Liver (tissue), 9 donors: ENCODE measurements around the gene WDR62. TPM values are rescaled to one million over a fixed set of nuclear protein-coding genes. Genes with fewer than 3 reads are reported as not detected.

Experiments used
- DNase-seq: peaks from one replicate; pipeline ENCODE4 v3.0.0-alpha.2; 2017; ENCODE audit warnings: low spot score
- H3K27ac ChIP-seq, 2 donors: one replicate each; pipeline ENCODE4 v1.7.0; 2013; ENCODE audit warnings: inconsistent platforms in 2 of 2, low read length in 2 of 2, control low read depth in 1 of 2, low read depth in 1 of 2, mild to moderate bottlenecking in 1 of 2
- H3K27me3 ChIP-seq, 4 donors: one replicate each; pipeline versions ENCODE4 v1.6.1 to v1.7.0; 2013; ENCODE audit warnings: low read length in 3 of 4, inconsistent platforms in 1 of 4, mild to moderate bottlenecking in 1 of 4, moderate library complexity in 1 of 4; ENCODE audit not compliant: control insufficient read depth in 4 of 4, insufficient read depth in 4 of 4
- H3K36me3 ChIP-seq, 4 donors: one replicate each; pipeline versions ENCODE4 v1.6.1 to v1.7.0; 2013; ENCODE audit warnings: low read length in 3 of 4, mild to moderate bottlenecking in 3 of 4, low read depth in 1 of 4, moderate library complexity in 1 of 4; ENCODE audit not compliant: control insufficient read depth in 4 of 4, insufficient read depth in 3 of 4
- H3K4me1 ChIP-seq, 4 donors: one replicate each; pipeline versions ENCODE4 v1.6.1 to v1.7.0; 2013; ENCODE audit warnings: low read length in 3 of 4, mild to moderate bottlenecking in 3 of 4, moderate library complexity in 1 of 4; ENCODE audit not compliant: control insufficient read depth in 4 of 4, insufficient read depth in 4 of 4
- H3K4me3 ChIP-seq, 3 donors: one replicate each; pipeline versions ENCODE4 v1.6.1 to v1.7.0; 2013; ENCODE audit warnings: low read length in 3 of 3, control low read depth in 1 of 3, low read depth in 1 of 3, mild to moderate bottlenecking in 1 of 3
- H3K9ac ChIP-seq, 2 donors: one replicate each; pipeline ENCODE4 v1.7.0; 2013; ENCODE audit warnings: low read length in 2 of 2, mild to moderate bottlenecking in 2 of 2, moderate library complexity in 2 of 2, control low read depth in 1 of 2, low read depth in 1 of 2
- H3K9me3 ChIP-seq, 4 donors: one replicate each; pipeline versions ENCODE4 v1.6.1 to v1.7.0; 2013; ENCODE audit warnings: low read length in 3 of 4; ENCODE audit not compliant: control insufficient read depth in 4 of 4
- EGR1 ChIP-seq, 2 donors: IDR thresholded peaks; 2 replicates each; pipeline ENCODE4 v1.6.1; 2016 to 2018; ENCODE audit warnings: antibody characterized with exemption in 2 of 2, low read depth in 2 of 2
- FOXA1 ChIP-seq: IDR thresholded peaks from 2 replicates; pipeline ENCODE4 v1.6.1; 2016; ENCODE audit warnings: antibody characterized with exemption
- FOXA2 ChIP-seq: IDR thresholded peaks from 2 replicates; pipeline ENCODE4 v1.6.1; 2016; ENCODE audit warnings: antibody characterized with exemption
- GABPA ChIP-seq, 2 donors: IDR thresholded peaks in 1 of 2; conservative IDR thresholded peaks in 1 of 2; 2 replicates each; pipeline ENCODE4 v1.6.1; 2016; ENCODE audit warnings: antibody characterized with exemption in 2 of 2, mild to moderate bottlenecking in 1 of 2, moderate library complexity in 1 of 2
- HNF4A ChIP-seq, 2 donors: conservative IDR thresholded peaks; 2 replicates each; pipeline ENCODE4 v1.6.1; 2016; ENCODE audit warnings: antibody characterized with exemption in 2 of 2, mild to moderate bottlenecking in 2 of 2
- HNF4G ChIP-seq: IDR thresholded peaks from 2 replicates; pipeline ENCODE4 v1.6.1; 2016; ENCODE audit warnings: antibody characterized with exemption
- JUND ChIP-seq, 2 donors: IDR thresholded peaks; 2 replicates each; pipeline ENCODE4 v1.6.1; 2016; ENCODE audit warnings: antibody characterized with exemption in 2 of 2
- NR2F2 ChIP-seq: IDR thresholded peaks from 2 replicates; pipeline ENCODE4 v1.6.1; 2016; ENCODE audit warnings: antibody characterized with exemption
- RAD21 ChIP-seq, 2 donors: IDR thresholded peaks; 2 replicates each; pipeline ENCODE4 v1.6.1; 2016; ENCODE audit warnings: antibody characterized with exemption in 2 of 2, mild to moderate bottlenecking in 2 of 2
- RXRA ChIP-seq, 2 donors: IDR thresholded peaks; 2 replicates each; pipeline ENCODE4 v1.6.1; 2017 to 2018; ENCODE audit warnings: antibody characterized with exemption in 2 of 2, mild to moderate bottlenecking in 1 of 2
- SP1 ChIP-seq: IDR thresholded peaks from 2 replicates; pipeline ENCODE4 v1.6.1; 2018; ENCODE audit warnings: antibody characterized with exemption, mild to moderate bottlenecking
- TAF1 ChIP-seq: conservative IDR thresholded peaks from 2 replicates; pipeline ENCODE4 v1.6.1; 2016; ENCODE audit warnings: antibody characterized with exemption, mild to moderate bottlenecking
- YY1 ChIP-seq: IDR thresholded peaks from 2 replicates; pipeline ENCODE4 v1.6.1; 2016; ENCODE audit warnings: antibody characterized with exemption, mild to moderate bottlenecking
- WGBS: extraction: QIAGEN DNeasy Blood & Tissue Kit; methylation state at CpG from one replicate; pipeline ENCODE4 v1.1.7; 2013; 5-methylcytosine and 5-hydroxymethylcytosine counted together
- polyA plus RNA-seq, 2 donors: library from polyadenylated mRNA; stranded (reverse) in 1 of 2; unstranded in 1 of 2; fragments of 200-250 nt in 1 of 2; fragments of >200 nt in 1 of 2; fragmentation: Nextera tagmentation in 1 of 2; extraction: Ambion mirVana in 1 of 2; gene quantifications; one replicate each; pipeline versions ENCODE4 v1.2.1 to v1.2.3, GENCODE V29; 2013 to 2015
- total RNA-seq, 2 donors: library from RNA; depleted of rRNA; stranded (reverse); fragments of >200 nt; gene quantifications; one replicate each; pipeline ENCODE4 v1.2.3, GENCODE V29; 2014
- TF ChIP-seq, protein P1 (sequence below): IDR thresholded peaks from 2 replicates; pipeline ENCODE4 v1.6.1; 2016; ENCODE audit warnings: antibody characterized with exemption, mild to moderate bottlenecking
- TF ChIP-seq, protein P2 (sequence below): fragments of 150-350 bp; IDR thresholded peaks from 2 replicates; pipeline ENCODE4 v1.5.1; 2017; ENCODE audit warnings: improper control_type of control experiment, low read depth, low read length; ENCODE audit not compliant: missing input control
- TF ChIP-seq, protein P3 (sequence below): IDR thresholded peaks from 2 replicates; pipeline ENCODE4 v1.6.1; 2016; ENCODE audit warnings: antibody characterized with exemption
- TF ChIP-seq, protein P4 (sequence below): IDR thresholded peaks from 2 replicates; pipeline ENCODE4 v1.6.1; 2016; ENCODE audit warnings: antibody characterized with exemption
- TF ChIP-seq, protein P5 (sequence below): IDR thresholded peaks from 2 replicates; pipeline ENCODE4 v1.6.1; 2016; ENCODE audit warnings: antibody characterized with exemption
- donor health status: healthy.
- donor health status: healthy.
- donor health status: healthy.
- donor health status: healthy.
- donor health status: healthy.

WDR62 gene
- total and polyA plus RNA-seq, 4 donors: 0.26 to 6.6 (median 0.71) TPM

DNA sequence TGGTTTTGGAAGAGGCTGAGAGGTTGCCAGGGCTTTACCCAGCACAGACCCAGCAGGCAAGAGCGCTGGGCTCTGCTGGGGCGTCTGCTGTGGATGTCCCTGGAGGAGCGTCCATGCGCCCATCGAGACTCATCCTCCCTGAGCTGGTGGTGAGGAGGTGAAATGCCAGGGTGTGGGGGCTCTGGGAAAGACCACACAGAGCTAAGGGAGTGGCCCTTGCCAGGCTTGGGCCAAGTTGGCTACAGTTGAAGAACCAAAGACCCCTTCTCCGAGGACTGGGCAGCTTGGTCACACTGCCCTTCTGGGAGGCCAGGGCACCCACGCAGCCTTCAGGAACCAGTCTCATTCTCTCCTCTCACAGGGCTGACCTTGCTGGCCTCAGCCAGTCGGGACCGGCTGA, 31.6 kb downstream of the WDR62 start:
- Histone ChIP-seq H3K9me3 (no peaks in the 10 kb centered on the region), H3K4me3 (no peak overlapping the region), H3K9ac (no peak overlapping the region), H3K27me3 (no peaks in the 10 kb centered on the region), H3K4me1 (no peaks in the 10 kb centered on the region), H3K27ac (no peak overlapping the region), H3K36me3 (peaks cover 0 to 2% (median 0%) of the 10 kb centered on the region in 4 donors)
- TF ChIP-seq SP1 (no peak), FOXA2 (no peak), RAD21 (IDR thresholded peaks at IDR 0.05) (no peak), YY1 (no peak), NR2F2 (no peak), GABPA (IDR thresholded peaks at IDR 0.05 in 1 of 2, conservative IDR thresholded peaks at IDR 0.05 in 1 of 2) (no peak), HNF4A (conservative IDR thresholded peaks at IDR 0.05) (no peak), HNF4G (no peak), RXRA (IDR thresholded peaks at IDR 0.05) (no peak), EGR1 (IDR thresholded peaks at IDR 0.05; ENCODE audit: low read depth in 2 of 2) (no peak), TAF1 (no peak)
- TF ChIP-seq, protein P1, sequence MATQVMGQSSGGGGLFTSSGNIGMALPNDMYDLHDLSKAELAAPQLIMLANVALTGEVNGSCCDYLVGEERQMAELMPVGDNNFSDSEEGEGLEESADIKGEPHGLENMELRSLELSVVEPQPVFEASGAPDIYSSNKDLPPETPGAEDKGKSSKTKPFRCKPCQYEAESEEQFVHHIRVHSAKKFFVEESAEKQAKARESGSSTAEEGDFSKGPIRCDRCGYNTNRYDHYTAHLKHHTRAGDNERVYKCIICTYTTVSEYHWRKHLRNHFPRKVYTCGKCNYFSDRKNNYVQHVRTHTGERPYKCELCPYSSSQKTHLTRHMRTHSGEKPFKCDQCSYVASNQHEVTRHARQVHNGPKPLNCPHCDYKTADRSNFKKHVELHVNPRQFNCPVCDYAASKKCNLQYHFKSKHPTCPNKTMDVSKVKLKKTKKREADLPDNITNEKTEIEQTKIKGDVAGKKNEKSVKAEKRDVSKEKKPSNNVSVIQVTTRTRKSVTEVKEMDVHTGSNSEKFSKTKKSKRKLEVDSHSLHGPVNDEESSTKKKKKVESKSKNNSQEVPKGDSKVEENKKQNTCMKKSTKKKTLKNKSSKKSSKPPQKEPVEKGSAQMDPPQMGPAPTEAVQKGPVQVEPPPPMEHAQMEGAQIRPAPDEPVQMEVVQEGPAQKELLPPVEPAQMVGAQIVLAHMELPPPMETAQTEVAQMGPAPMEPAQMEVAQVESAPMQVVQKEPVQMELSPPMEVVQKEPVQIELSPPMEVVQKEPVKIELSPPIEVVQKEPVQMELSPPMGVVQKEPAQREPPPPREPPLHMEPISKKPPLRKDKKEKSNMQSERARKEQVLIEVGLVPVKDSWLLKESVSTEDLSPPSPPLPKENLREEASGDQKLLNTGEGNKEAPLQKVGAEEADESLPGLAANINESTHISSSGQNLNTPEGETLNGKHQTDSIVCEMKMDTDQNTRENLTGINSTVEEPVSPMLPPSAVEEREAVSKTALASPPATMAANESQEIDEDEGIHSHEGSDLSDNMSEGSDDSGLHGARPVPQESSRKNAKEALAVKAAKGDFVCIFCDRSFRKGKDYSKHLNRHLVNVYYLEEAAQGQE: no peak
- TF ChIP-seq, protein P2, sequence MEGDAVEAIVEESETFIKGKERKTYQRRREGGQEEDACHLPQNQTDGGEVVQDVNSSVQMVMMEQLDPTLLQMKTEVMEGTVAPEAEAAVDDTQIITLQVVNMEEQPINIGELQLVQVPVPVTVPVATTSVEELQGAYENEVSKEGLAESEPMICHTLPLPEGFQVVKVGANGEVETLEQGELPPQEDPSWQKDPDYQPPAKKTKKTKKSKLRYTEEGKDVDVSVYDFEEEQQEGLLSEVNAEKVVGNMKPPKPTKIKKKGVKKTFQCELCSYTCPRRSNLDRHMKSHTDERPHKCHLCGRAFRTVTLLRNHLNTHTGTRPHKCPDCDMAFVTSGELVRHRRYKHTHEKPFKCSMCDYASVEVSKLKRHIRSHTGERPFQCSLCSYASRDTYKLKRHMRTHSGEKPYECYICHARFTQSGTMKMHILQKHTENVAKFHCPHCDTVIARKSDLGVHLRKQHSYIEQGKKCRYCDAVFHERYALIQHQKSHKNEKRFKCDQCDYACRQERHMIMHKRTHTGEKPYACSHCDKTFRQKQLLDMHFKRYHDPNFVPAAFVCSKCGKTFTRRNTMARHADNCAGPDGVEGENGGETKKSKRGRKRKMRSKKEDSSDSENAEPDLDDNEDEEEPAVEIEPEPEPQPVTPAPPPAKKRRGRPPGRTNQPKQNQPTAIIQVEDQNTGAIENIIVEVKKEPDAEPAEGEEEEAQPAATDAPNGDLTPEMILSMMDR: no peak
- no peak for DNase-seq
- WGBS: 93% methylated on average over 9 of the region's 9 CpGs

DNA sequence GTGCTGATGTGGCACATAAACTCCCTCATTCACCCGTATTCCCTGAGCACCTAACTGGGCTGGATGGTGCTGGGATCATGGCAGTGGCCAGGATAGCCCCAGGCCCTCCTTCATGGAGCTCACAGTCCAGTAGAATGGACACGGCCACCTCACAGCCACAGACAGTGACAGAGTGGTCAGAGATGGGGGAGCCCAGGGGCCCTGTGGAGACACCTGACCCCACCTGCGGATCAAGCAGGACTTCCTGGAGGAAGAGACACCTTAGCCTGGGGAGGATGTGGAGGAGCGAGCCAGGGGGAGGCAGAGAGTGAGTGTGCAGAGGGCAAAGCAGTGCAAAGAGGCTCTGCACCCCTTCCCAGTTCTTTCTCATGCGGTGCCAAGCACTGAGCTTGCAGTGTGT, 35.1 kb downstream of the WDR62 start:
- no peaks in the 10 kb centered on the region for H3K4me1 ChIP-seq
- H3K9ac ChIP-seq: no peak overlapping the region
- 96% methylated on average over 5 of the region's 5 CpGs for WGBS
- DNase-seq: no peak
- no peaks in the 10 kb centered on the region for H3K36me3 ChIP-seq
- H3K4me3 ChIP-seq: no peak overlapping the region
- no peaks in the 10 kb centered on the region for H3K27me3 ChIP-seq
- TF ChIP-seq, protein P2: no peak
- TF ChIP-seq RAD21 (IDR thresholded peaks at IDR 0.05) (no peak), EGR1 (IDR thresholded peaks at IDR 0.05; ENCODE audit: low read depth in 2 of 2) (no peak), FOXA2 (no peak), RXRA (IDR thresholded peaks at IDR 0.05) (no peak), JUND (IDR thresholded peaks at IDR 0.05) (no peak), HNF4A (conservative IDR thresholded peaks at IDR 0.05) (no peak), FOXA1 (no peak), HNF4G (no peak), SP1 (no peak), TAF1 (no peak), NR2F2 (no peak), GABPA (IDR thresholded peaks at IDR 0.05 in 1 of 2, conservative IDR thresholded peaks at IDR 0.05 in 1 of 2) (no peak)
- TF ChIP-seq, protein P3, sequence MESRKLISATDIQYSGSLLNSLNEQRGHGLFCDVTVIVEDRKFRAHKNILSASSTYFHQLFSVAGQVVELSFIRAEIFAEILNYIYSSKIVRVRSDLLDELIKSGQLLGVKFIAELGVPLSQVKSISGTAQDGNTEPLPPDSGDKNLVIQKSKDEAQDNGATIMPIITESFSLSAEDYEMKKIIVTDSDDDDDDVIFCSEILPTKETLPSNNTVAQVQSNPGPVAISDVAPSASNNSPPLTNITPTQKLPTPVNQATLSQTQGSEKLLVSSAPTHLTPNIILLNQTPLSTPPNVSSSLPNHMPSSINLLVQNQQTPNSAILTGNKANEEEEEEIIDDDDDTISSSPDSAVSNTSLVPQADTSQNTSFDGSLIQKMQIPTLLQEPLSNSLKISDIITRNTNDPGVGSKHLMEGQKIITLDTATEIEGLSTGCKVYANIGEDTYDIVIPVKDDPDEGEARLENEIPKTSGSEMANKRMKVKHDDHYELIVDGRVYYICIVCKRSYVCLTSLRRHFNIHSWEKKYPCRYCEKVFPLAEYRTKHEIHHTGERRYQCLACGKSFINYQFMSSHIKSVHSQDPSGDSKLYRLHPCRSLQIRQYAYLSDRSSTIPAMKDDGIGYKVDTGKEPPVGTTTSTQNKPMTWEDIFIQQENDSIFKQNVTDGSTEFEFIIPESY: no peak
- TF ChIP-seq, protein P4, sequence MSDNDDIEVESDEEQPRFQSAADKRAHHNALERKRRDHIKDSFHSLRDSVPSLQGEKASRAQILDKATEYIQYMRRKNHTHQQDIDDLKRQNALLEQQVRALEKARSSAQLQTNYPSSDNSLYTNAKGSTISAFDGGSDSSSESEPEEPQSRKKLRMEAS: no peak
- TF ChIP-seq, protein P5, sequence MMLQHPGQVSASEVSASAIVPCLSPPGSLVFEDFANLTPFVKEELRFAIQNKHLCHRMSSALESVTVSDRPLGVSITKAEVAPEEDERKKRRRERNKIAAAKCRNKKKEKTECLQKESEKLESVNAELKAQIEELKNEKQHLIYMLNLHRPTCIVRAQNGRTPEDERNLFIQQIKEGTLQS: no peak
- no peaks in the 10 kb centered on the region for H3K9me3 ChIP-seq
- H3K27ac ChIP-seq: no peak overlapping the region
